Endodermal cell (in vitro differentiated cells): ENCODE measurements around the gene CORO7. TPM values are rescaled to one million over a fixed set of nuclear protein-coding genes. Genes with fewer than 3 reads are reported as not detected.
A peak's percentile ranks its signal among the peaks of the same experiment; 100 is the strongest.

Source experiments
- DNase-seq: peaks from one replicate; pipeline ENCODE4 v3.0.0-alpha.2; 2017
- H3K27ac ChIP-seq: 2 replicates; pipeline ENCODE4 v1.5.1; 2013; ENCODE audit warnings: mild to moderate bottlenecking, low read depth, low read length, moderate library complexity
- H3K27me3 ChIP-seq: 2 replicates; pipeline ENCODE4 v1.6.1; 2013; ENCODE audit warnings: mild to moderate bottlenecking, low read length, moderate library complexity; ENCODE audit not compliant: insufficient read depth, control insufficient read depth, poor library complexity, severe bottlenecking
- H3K36me3 ChIP-seq: 2 replicates; pipeline ENCODE4 v1.7.0; 2013; ENCODE audit warnings: mild to moderate bottlenecking, low read length, moderate library complexity; ENCODE audit not compliant: control insufficient read depth, insufficient read depth
- H3K4me1 ChIP-seq: one replicate; pipeline ENCODE4 v1.7.0; 2013; ENCODE audit warnings: low read length; ENCODE audit not compliant: control insufficient read depth, insufficient read depth
- H3K4me3 ChIP-seq: 2 replicates; pipeline ENCODE4 v1.5.1; 2013; ENCODE audit warnings: mild to moderate bottlenecking, low read length, moderate library complexity
- H3K9ac ChIP-seq: 2 replicates; pipeline ENCODE4 v1.6.1; 2013; ENCODE audit warnings: mild to moderate bottlenecking, low read length, moderate library complexity; ENCODE audit not compliant: poor library complexity, severe bottlenecking; ENCODE audit errors: extremely low read depth
- H3K9me3 ChIP-seq: 2 replicates; pipeline ENCODE4 v1.6.1; 2013; ENCODE audit warnings: mild to moderate bottlenecking, low read length, moderate library complexity; ENCODE audit not compliant: control insufficient read depth
- H3K27ac Mint-ChIP-seq: 2 replicates; pipeline ENCODE4 v1.8.0; 2020; ENCODE audit warnings: mixed read lengths
- H3K27me3 Mint-ChIP-seq: 2 replicates; pipeline ENCODE4 v1.8.0; 2021; ENCODE audit warnings: mild to moderate bottlenecking, mixed read lengths; ENCODE audit not compliant: insufficient read depth
- H3K36me3 Mint-ChIP-seq: 2 replicates; pipeline ENCODE4 v1.8.0; 2020; ENCODE audit warnings: low read depth, mixed read lengths
- H3K4me1 Mint-ChIP-seq: 2 replicates; pipeline ENCODE4 v1.8.0; 2020; ENCODE audit warnings: mixed read lengths
- H3K4me3 Mint-ChIP-seq: 2 replicates; pipeline ENCODE4 v1.8.0; 2020; ENCODE audit warnings: mild to moderate bottlenecking, moderate library complexity, mixed read lengths
- H3K9me3 Mint-ChIP-seq: 2 replicates; pipeline ENCODE4 v1.8.0; 2020; ENCODE audit warnings: mild to moderate bottlenecking, mixed read lengths
- CTCF ChIP-seq: fragments of 200-600 bp; sonication (generic); conservative IDR thresholded peaks from 2 replicates; pipeline ENCODE4 v1.5.0; 2021; ENCODE audit warnings: antibody characterized with exemption, mild to moderate bottlenecking
- WGBS, 2 experiments: methylation state at CpG; one replicate each; pipeline versions ENCODE4 v1.1.5 to v1.1.7; 2013; ENCODE audit warnings: missing lambda C conversion rate in 2 of 2, mixed read lengths in 1 of 2; ENCODE audit not compliant: insufficient coverage in 1 of 2, insufficient read length in 1 of 2; 5-methylcytosine and 5-hydroxymethylcytosine counted together
- total RNA-seq, 2 donors: library from RNA; stranded (reverse); fragmentation: NEBNext Ultra II Directional in 1 of 2; extraction: Animal tissue kit (Norgen Biotek cat#: 25700) in 1 of 2; gene quantifications; 2 replicates in 1 of 2; 3 replicates in 1 of 2; pipeline ENCODE4 v1.2.1, GENCODE V29; 2021

CORO7 gene
- total RNA-seq, 2 donors from 2014 or later = 32.5 to 37.5 TPM

- WGBS, 2 experiments = 81 to 86% methylated on average over 7 of the region's 7 CpGs
- no peak for DNase-seq
- Mint-ChIP-seq H3K27ac (no peak overlapping the region), H3K36me3 (no peaks in the 10 kb centered on the region), H3K27me3 (peaks cover 10% of the 10 kb centered on the region), H3K4me3 (no peak overlapping the region), H3K9me3 (no peaks in the 10 kb centered on the region), H3K4me1 (no peaks in the 10 kb centered on the region)
- Histone ChIP-seq H3K9ac (no peak overlapping the region), H3K9me3 (no peaks in the 10 kb centered on the region), H3K4me3 (no peak overlapping the region), H3K27me3 (no peaks in the 10 kb centered on the region), H3K27ac (no peak overlapping the region), H3K4me1 (no peaks in the 10 kb centered on the region), H3K36me3 (no peaks in the 10 kb centered on the region)
- no peak for TF ChIP-seq CTCF
Measured at GRCh38 chr16:4419402-4419959, 3.1 kb upstream of the CORO7 start.

DNA sequence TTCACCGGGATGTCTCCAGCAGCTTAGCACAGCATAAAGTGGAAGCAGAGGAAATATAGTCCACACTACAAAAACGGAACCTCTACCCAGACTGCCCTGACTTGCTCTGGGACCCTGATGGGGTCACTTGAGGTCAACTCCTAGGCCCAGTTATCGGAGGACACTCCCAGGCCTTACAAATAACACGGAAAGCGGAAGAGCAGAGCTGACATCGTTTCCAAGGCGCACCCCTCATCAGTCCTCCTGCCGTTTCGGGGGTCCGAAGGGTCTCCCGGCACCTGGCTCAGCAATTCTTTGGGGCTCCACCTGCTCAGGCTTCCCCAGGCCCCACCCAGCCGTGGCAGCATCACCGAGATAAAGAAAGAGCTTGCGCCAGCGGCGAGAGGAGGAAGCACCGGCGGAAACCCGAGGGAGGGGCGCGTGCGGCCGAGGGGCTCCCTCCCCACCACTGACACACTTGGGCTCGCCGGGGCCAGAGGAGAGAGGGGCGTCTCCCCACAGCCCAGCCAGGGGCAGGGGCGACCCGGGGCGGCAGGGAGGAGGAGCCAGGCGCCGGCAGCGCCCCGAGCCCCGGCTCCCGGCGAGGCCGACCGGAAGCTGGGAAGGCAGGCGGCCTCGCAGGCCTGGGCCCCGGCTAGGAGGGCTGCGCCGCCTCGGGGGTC lies 727 bp downstream of the CORO7 start:
- peak overlapping the region; percentile 57 for H3K9ac ChIP-seq
- no peaks in the 10 kb centered on the region for H3K4me1 Mint-ChIP-seq
- H3K36me3 ChIP-seq = peaks cover 6% of the 10 kb centered on the region

GRCh38 chr16:4414187-4414917 lies 2.0 kb downstream of the CORO7 start:
- no peak for DNase-seq
- TF ChIP-seq CTCF = no peak
- Mint-ChIP-seq H3K27ac (no peak overlapping the region), H3K4me1 (no peaks in the 10 kb centered on the region), H3K27me3 (peaks cover 10% of the 10 kb centered on the region), H3K9me3 (no peaks in the 10 kb centered on the region), H3K36me3 (peaks cover 2% of the 10 kb centered on the region), H3K4me3 (peak overlapping the region; percentile 68)
- H3K4me3 ChIP-seq = no peak overlapping the region
- H3K4me1 ChIP-seq = no peaks in the 10 kb centered on the region
- no peak overlapping the region for H3K9ac ChIP-seq
- H3K27me3 ChIP-seq = no peaks in the 10 kb centered on the region
- no peaks in the 10 kb centered on the region for H3K9me3 ChIP-seq
- H3K36me3 ChIP-seq = peaks cover 6% of the 10 kb centered on the region
- 91 to 98% methylated on average over 6 to 7 of the region's 7 CpGs for WGBS, 2 experiments
- no peak overlapping the region for H3K27ac ChIP-seq

More for the DNA sequence above, 727 bp downstream of the CORO7 start:
- H3K27ac Mint-ChIP-seq = no peak overlapping the region
- 8 to 19% methylated on average over 15 to 44 of the region's 44 CpGs for WGBS, 2 experiments
- H3K4me3 Mint-ChIP-seq = peak overlapping the region; percentile 68
- peak; percentile 76 for DNase-seq
- H3K27me3 ChIP-seq = no peaks in the 10 kb centered on the region
- H3K4me1 ChIP-seq = no peaks in the 10 kb centered on the region
- no peaks in the 10 kb centered on the region for H3K9me3 ChIP-seq
- H3K27ac ChIP-seq = no peak overlapping the region
- TF ChIP-seq CTCF = no peak
- H3K27me3 Mint-ChIP-seq = peaks cover 10% of the 10 kb centered on the region
- H3K9me3 Mint-ChIP-seq = no peaks in the 10 kb centered on the region
- peak overlapping the region; percentile 85 for H3K4me3 ChIP-seq
- H3K36me3 Mint-ChIP-seq = peaks cover 2% of the 10 kb centered on the region
